ENCODE measurements around the gene UBAC1. TPM values are rescaled to one million over a fixed set of nuclear protein-coding genes. Genes with fewer than 3 reads are reported as not detected.
"Not testable (repeated sequence)": the region's sequence is repeated elsewhere in the genome, so short reads cannot be mapped to it uniquely, and the experiment has no call there.

The UBAC1 gene
- total RNA-seq, 1 donor from 2014 or later = 39.8 TPM

DNA sequence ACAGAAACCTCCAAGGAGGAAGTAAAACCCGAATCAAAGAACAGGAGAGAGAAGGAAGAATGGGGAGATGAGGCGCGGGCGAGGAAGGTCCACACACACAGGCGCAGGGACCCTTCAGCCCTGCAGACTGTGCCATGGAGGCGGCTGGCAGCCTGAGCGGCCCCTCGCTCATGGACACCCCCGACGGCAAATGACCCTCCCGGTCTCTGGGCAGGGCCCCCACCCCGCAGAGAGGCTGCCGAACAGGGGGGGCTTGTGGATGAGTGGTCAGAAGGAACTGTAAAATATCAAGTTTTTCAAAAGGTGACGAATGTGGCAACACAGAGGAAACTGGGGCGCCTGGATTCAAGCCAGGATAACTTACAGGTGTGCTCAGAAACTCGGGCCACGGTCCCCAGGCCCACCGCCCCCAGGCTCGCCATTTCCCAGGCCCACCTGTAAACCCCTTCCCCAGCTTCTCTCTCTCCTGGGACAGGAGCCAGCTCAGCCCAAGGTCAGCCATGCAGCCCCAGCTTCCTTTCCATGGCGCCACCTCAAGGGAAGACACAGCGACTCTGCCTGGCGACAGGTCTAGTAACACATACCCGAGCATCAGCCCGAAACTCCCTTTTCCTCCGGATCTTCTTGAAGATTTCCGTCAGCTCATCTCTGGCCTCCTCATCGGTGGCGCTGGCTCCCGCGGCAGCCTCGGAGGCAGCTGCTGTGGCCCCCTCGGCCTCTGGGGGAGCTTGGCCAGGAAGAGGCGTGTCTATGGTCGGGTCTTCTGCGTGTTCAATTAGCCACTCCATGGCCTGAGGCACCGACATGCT is 16.5 kb downstream of the UBAC1 start:
- intact Hi-C loops (cut with micrococcal nuclease) = no loop called here

DNA sequence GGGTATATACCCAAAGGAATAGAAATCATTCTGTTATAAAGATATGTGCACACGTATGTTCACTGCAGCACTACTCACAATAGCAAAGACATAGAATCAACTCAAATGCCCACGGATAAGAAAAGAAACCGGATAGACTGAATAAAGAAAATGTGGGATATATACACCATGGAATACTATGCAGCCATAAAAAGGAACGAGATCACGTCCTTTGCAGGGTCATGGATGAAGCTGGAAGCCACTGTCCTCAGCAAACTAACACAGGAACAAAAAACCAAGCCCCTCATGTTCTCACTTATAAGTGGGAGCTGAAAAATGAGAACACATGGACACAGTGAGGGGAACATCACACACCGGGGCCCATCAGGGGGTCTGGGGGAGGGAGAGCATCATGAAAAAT is 17.6 kb downstream of the UBAC1 start:
- intact Hi-C loops (cut with micrococcal nuclease) = not testable (repeated sequence)

- intact Hi-C loops (cut with micrococcal nuclease) = no loop called here
These were observed 19.7 kb downstream of the UBAC1 start for GRCh38 chr9:135941288-135941995.

DNA sequence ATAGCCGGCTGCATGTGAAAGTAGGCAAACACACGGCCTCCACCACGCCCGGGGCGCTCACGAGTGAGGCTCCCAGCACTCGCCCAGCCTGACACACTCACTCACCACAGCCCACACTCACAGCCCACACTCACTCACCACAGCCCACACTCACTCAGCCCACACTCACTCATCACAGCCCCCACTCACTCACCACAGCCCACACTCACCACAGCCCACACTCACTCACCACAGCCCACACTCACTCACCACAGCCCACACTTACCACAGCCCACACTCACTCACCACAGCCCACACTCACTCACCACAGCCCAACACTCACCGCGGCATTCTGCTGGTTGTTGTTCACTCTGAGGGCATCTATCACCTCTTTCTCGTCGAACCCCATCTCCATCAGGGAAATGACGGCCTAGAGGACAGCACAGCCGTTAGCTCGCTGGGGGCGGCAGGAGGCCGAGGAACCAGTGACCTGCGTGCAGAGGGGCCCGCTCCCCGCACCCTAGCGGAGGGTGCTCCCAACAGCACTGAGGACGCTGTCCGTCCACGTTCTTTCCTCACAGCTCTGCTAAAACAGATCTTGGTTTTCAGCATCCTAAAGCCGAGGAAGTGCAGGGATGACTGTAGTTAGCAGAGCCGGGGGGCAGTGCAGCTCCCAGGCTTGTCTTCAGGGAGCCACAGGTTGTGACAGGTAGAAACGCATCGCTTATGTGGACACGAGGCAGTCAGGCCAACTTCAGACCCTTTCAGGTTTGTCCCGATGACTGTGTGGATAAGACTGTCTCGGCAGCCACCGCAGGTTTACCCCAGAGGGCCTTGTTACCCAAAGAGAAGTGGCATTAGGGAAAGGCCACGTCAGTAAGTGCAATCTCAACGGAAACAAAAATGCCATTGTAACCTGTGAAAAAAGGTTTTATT is 21.6 kb downstream of the UBAC1 start:
- intact Hi-C loops (cut with micrococcal nuclease) = no loop called here

DNA sequence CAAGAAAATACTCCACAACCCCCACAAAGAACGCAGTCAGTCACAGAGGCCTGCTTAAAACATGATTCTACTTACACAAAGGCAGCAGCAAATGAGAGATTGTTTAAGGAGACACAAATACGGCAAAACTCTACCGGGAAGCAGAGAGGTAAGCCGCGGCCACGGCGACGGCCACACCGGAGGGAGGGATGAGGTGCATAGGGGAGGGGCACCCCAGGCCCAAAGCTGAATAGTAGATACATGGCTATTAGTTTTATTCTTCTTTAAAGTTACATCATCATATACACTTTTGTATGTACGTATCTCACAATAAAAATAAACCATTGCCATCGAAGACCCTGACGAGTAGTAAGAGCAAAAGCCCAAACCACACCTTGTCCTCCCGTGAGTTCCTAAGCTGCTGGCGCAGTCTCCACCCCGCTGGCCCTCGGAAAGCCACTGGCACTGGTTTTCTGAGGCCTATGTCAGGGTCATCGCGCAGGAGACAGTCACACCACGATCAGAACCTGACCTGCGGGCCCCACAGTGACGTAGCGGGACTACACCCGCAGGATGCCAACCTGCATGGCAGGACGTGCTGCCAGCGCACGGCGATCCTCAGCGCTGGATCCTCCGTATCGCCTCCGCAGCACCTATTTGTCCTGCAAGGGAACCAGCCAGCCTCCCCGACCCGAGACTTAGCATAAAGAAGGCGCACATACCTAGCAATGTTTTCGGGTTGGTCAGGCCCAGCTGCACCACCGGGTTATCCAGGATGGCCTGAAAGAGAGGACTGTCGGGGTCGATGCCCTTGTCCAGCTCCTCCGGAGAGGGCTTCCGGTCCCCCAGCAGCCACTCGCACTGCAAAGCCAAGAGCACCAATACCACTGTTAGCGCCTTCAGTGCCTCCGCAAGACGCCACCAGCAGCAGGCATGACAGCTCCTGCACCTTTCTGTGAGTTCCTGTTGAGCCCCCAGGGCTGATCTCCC is 23.4 kb downstream of the UBAC1 start:
- intact Hi-C loops (cut with micrococcal nuclease) = no loop called here

- intact Hi-C loops (cut with micrococcal nuclease) = no loop called here
These were observed 28.1 kb downstream of the UBAC1 start for GRCh38 chr9:135933114-135933513.

DNA sequence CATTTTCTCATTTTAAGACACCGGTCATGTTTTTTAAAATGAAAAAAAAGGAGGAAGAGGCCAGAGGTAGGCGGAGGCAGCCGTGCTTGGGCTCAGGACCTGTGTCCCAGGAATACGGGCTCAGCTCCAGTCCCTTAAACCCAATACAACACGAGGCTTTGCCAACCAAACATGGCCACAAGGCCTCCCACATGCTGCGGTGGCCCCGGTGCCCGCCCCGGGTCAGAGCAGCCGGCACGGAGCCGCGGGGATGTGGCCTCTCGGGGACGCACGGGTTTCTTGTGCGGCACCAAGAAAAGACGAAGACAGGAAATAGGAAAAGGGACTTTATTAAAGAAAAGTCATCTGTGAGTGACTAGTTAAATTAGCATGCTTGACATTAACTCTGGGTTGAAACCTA is 28.5 kb downstream of the UBAC1 start:
- intact Hi-C loops (cut with micrococcal nuclease) = no loop called here

GRCh38 chr9:135931349-135931820 is 29.8 kb downstream of the UBAC1 start:
- intact Hi-C loops (cut with micrococcal nuclease) = no loop called here

GRCh38 chr9:135930446-135931345 is 30.5 kb downstream of the UBAC1 start:
- intact Hi-C loops (cut with micrococcal nuclease) = no loop called here

GRCh38 chr9:135929656-135930445 is 31.3 kb downstream of the UBAC1 start:
- intact Hi-C loops (cut with micrococcal nuclease) = no loop called here

- intact Hi-C loops (cut with micrococcal nuclease) = no loop called here
These were observed 32.2 kb downstream of the UBAC1 start for GRCh38 chr9:135928731-135929655.

- intact Hi-C loops (cut with micrococcal nuclease) = no loop called here
These were observed 33.0 kb downstream of the UBAC1 start for GRCh38 chr9:135928074-135928730.

DNA sequence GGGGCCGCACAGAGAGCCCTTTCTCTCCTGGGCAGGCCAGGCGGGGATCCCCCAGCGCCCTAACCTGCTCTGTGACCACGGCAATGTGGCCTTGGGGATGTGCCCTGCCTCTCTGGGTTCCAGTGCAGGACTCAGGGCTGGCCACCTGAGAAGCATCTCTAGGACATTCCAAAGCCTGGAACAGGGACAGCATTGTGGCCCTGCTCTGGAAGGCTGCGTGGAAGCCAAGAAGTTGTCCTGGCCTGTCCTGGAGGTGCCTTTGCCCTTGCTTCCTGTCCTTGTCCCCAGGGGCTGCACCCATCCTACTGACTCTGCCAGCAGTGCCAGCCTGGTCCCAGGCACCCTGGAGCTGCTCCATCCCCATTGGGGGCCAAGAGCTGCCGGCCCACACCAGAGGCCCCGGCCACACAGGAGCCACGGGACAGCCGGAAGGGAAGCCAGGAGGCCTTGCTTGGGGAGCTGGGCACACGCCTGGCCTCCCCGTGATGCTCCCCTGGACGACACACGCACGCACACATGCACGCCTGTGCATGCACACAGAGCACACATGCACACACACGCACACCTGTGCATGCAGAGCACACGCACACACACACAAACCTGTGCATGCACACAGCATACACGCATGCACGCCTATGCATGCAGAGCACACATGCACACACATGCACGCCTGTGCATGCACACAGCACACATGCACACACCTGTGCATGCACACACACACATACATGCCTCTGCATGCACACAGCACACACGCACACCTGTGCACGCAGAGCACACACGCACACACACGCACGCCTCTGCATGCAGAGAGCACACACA is 33.8 kb downstream of the UBAC1 start:
- intact Hi-C loops (cut with micrococcal nuclease) = no loop called here

DNA sequence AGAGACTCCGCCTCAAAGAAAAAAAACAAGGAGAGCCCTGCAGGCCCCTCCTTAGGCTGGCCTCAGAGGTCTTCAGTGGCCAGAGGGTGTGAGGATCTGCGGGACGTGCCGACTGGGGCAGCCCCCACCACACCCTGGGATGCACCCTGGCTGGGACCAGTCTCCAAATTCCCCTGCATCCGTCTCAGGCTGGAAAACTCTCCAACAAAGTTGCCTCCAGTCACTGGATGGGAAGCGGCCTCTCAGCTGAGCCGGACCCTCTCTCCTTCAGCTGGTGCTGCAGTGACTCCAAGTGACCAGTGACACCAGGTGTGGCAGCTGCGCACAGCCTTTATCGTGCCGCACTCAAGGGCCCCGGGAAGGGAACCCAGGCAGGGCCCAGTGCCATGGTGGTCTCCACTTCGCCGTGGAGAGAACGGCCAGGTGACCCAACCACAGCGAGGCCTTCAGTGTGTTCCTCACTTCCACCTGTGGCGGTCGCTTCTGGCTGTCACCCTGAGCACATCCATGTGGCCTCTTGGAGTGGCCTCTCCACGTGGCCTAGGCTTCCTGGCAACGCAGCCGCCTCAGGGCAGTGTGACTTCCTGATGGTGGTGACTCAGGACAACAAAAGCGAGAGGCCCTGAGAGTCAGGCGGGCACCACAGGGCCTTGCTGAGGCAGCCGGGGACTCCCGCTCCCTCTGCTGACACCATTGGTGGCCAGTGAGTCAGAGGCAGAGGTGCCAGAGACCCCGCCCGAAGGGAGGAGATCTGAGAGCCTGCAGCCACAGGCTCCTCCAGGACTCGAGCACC is 34.6 kb downstream of the UBAC1 start:
- intact Hi-C loops (cut with micrococcal nuclease) = no loop called here

DNA sequence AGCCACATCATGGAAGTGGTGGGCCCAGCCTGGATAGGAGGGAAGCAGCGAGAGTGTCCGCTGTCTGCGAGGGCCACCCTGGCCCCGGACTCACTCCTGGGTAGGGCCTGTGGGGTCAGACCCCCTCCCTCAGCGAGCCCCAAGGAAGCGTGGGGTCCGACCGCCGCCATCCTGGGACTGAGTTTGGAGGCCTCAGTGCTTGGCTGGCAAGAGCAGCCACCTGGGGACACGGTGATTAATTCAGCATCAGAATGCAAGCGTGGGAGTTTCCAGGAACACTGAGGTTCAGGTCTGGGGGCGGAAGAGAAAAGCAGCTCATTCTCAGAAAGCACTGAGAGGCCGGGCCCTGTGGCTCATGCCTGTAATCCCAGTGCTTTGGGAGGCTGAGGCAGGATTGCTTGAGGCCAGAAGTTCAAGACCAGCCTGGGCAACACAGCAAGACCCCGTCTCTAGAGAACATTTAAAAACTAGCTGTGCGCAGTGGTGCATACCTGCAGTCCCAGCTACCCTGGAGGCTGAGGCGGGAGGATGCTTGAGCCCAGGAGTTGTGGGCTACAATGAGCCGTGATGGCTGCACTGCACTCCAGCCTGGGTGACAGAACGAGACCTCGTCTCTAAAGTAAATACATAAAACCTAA is 35.6 kb downstream of the UBAC1 start:
- intact Hi-C loops (cut with micrococcal nuclease) = no loop called here
